ENCODE results near the gene ZZZ3. TPM values are rescaled to one million over a fixed set of nuclear protein-coding genes. Genes with fewer than 3 reads are reported as not detected.
A peak's percentile ranks its signal among the peaks of the same experiment; 100 is the strongest.

The ZZZ3 gene
- total and polyA plus RNA-seq, 2 of the 13 experiments (the other 11 are each of a cell fraction or from before 2014, with no cell fraction given) = 18.1 to 50.2 TPM

DNA sequence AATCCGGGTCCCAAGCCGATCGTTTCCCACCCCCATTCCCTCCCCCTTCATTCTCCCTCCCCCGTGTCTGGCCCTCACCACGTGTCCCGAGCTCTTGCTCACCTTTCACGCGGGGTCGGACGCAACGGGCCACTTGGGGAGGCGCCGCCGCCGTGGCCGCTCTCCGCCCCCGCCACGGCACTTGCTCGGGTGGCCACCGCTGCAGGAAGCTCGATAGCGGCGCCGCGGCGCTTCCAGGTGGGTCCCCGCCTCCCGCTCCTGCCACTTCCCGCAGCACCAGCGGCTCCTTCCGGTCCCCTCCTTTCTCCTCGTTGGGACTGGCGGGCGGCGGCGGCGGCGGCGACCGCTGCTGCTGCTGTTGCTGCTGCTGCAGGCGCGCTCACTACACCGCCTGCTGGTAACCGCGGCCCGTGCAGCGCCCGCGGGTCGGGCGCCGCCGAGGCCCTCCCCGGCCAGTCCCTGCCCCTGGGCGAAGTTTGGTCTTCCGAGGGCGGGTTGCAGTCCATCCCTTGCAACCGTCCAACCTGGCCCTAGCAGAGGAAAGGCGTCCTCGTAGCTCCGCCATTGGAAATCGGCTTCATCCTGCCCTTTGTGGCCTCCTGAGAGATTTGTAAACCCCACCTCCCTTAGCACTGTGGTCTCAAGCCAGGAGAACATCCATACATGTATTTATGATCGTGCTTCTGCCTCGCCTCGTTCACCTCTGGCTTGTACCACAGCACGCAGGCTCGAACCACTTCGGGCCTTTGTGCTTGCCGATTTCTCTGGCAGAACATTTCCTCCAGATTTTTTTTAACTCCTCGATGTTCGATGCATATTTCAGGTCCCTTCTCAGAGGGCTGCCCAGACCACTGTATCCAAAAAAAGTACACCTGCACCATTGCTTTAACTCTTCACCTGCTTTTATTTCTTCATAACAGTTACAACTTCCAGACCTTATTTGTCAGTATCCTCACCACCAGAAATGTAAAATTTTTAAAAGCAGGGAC lies 996 bp upstream of the ZZZ3 start (continued):
- TF ChIP-seq, protein P1, sequence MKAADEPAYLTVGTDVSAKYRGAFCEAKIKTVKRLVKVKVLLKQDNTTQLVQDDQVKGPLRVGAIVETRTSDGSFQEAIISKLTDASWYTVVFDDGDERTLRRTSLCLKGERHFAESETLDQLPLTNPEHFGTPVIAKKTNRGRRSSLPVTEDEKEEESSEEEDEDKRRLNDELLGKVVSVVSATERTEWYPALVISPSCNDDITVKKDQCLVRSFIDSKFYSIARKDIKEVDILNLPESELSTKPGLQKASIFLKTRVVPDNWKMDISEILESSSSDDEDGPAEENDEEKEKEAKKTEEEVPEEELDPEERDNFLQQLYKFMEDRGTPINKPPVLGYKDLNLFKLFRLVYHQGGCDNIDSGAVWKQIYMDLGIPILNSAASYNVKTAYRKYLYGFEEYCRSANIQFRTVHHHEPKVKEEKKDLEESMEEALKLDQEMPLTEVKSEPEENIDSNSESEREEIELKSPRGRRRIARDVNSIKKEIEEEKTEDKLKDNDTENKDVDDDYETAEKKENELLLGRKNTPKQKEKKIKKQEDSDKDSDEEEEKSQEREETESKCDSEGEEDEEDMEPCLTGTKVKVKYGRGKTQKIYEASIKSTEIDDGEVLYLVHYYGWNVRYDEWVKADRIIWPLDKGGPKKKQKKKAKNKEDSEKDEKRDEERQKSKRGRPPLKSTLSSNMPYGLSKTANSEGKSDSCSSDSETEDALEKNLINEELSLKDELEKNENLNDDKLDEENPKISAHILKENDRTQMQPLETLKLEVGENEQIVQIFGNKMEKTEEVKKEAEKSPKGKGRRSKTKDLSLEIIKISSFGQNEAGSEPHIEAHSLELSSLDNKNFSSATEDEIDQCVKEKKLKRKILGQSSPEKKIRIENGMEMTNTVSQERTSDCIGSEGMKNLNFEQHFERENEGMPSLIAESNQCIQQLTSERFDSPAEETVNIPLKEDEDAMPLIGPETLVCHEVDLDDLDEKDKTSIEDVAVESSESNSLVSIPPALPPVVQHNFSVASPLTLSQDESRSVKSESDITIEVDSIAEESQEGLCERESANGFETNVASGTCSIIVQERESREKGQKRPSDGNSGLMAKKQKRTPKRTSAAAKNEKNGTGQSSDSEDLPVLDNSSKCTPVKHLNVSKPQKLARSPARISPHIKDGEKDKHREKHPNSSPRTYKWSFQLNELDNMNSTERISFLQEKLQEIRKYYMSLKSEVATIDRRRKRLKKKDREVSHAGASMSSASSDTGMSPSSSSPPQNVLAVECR (CRISPR knock-in tag; IDR thresholded peaks at IDR 0.05; ENCODE audit: borderline replicate concordance) = peak; percentile 73; the same call in 1 of the 2 replicates
- TF ChIP-seq, protein P2, sequence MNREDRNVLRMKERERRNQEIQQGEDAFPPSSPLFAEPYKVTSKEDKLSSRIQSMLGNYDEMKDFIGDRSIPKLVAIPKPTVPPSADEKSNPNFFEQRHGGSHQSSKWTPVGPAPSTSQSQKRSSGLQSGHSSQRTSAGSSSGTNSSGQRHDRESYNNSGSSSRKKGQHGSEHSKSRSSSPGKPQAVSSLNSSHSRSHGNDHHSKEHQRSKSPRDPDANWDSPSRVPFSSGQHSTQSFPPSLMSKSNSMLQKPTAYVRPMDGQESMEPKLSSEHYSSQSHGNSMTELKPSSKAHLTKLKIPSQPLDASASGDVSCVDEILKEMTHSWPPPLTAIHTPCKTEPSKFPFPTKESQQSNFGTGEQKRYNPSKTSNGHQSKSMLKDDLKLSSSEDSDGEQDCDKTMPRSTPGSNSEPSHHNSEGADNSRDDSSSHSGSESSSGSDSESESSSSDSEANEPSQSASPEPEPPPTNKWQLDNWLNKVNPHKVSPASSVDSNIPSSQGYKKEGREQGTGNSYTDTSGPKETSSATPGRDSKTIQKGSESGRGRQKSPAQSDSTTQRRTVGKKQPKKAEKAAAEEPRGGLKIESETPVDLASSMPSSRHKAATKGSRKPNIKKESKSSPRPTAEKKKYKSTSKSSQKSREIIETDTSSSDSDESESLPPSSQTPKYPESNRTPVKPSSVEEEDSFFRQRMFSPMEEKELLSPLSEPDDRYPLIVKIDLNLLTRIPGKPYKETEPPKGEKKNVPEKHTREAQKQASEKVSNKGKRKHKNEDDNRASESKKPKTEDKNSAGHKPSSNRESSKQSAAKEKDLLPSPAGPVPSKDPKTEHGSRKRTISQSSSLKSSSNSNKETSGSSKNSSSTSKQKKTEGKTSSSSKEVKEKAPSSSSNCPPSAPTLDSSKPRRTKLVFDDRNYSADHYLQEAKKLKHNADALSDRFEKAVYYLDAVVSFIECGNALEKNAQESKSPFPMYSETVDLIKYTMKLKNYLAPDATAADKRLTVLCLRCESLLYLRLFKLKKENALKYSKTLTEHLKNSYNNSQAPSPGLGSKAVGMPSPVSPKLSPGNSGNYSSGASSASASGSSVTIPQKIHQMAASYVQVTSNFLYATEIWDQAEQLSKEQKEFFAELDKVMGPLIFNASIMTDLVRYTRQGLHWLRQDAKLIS (CRISPR knock-in tag; IDR thresholded peaks at IDR 0.05) = no peak
- TF ChIP-seq NCOA5 (CRISPR knock-in tag; IDR thresholded peaks at IDR 0.05) = no peak
- TF ChIP-seq, protein P3, sequence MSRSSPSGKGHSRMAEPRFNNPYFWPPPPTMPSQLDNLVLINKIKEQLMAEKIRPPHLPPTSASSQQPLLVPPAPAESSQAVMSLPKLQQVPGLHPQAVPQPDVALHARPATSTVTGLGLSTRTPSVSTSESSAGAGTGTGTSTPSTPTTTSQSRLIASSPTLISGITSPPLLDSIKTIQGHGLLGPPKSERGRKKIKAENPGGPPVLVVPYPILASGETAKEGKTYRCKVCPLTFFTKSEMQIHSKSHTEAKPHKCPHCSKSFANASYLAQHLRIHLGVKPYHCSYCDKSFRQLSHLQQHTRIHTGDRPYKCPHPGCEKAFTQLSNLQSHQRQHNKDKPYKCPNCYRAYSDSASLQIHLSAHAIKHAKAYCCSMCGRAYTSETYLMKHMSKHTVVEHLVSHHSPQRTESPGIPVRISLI (CRISPR knock-in tag; IDR thresholded peaks at IDR 0.05; ENCODE audit: borderline replicate concordance) = no peak
- 0 out of 2 replicates have a peak, but pooled peaks have one; percentile 60 for TF ChIP-seq ZFP82 (CRISPR knock-in tag; IDR thresholded peaks at IDR 0.05; ENCODE audit: borderline replicate concordance)
- TF ChIP-seq, protein P4, sequence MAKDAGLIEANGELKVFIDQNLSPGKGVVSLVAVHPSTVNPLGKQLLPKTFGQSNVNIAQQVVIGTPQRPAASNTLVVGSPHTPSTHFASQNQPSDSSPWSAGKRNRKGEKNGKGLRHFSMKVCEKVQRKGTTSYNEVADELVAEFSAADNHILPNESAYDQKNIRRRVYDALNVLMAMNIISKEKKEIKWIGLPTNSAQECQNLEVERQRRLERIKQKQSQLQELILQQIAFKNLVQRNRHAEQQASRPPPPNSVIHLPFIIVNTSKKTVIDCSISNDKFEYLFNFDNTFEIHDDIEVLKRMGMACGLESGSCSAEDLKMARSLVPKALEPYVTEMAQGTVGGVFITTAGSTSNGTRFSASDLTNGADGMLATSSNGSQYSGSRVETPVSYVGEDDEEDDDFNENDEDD (CRISPR knock-in tag; IDR thresholded peaks at IDR 0.05; ENCODE audit: borderline replicate concordance) = peak; percentile 40; the same call in 1 of the 2 replicates

All from HepG2 (cell line).